Transverse colon (tissue), 4 donors: ENCODE results near the gene ZNF485. TPM values are rescaled to one million over a fixed set of nuclear protein-coding genes. Genes with fewer than 3 reads are reported as not detected.
A peak's percentile ranks its signal among the peaks of the same experiment; 100 is the strongest.

Experiments
- DNase-seq: peaks from one replicate; pipeline ENCODE4 v3.0.0-alpha.2; 2019
- H3K27ac ChIP-seq, 4 donors: fragments of 200-600 bp; sonication (generic); 2 replicates each; pipeline ENCODE4 v1.5.1; 2016 to 2018; ENCODE audit warnings: inconsistent platforms in 4 of 4
- H3K27me3 ChIP-seq: fragments of 200-600 bp; sonication (generic); 2 replicates; pipeline ENCODE4 v1.5.1; 2017; ENCODE audit warnings: inconsistent platforms
- H3K36me3 ChIP-seq, 4 donors: fragments of 200-600 bp; sonication (generic); 2 replicates each; pipeline ENCODE4 v1.5.1; 2017 to 2019; ENCODE audit warnings: inconsistent platforms in 4 of 4
- H3K4me1 ChIP-seq, 4 donors: fragments of 200-600 bp; sonication (generic); 2 replicates each; pipeline ENCODE4 v1.5.1; 2017 to 2020; ENCODE audit warnings: inconsistent platforms in 4 of 4
- H3K4me3 ChIP-seq, 4 donors: fragments of 200-600 bp; sonication (generic); 1 replicate in 1 of 4; 2 replicates in 3 of 4; pipeline versions ENCODE4 v1.5.1 to v1.6.1; 2017 to 2019; ENCODE audit warnings: inconsistent platforms in 4 of 4
- H3K9me3 ChIP-seq, 2 donors: fragments of 200-600 bp; sonication (generic); 2 replicates each; pipeline ENCODE4 v1.5.1; 2017 to 2019; ENCODE audit warnings: inconsistent platforms in 2 of 2
- EP300 ChIP-seq: sonication (generic); formaldehyde crosslinking; IDR thresholded peaks from one replicate; pipeline ENCODE4 v1.6.1; 2017; ENCODE audit warnings: antibody characterized with exemption, low read depth
- POLR2A ChIP-seq: fragments of 450-650 bp; IDR thresholded peaks from one replicate; pipeline ENCODE4 v1.6.1; 2016; ENCODE audit warnings: antibody characterized with exemption, mild to moderate bottlenecking, moderate library complexity
- POLR2AphosphoS5 ChIP-seq, 3 donors: sonication (generic); formaldehyde crosslinking; IDR thresholded peaks; one replicate each; pipeline ENCODE4 v1.6.1; 2016; ENCODE audit warnings: antibody characterized with exemption in 3 of 3
- WGBS, 2 donors: methylation state at CpG; one replicate each; pipeline ENCODE4 v1.1.5; 2018; ENCODE audit warnings: low coverage in 1 of 2; 5-methylcytosine and 5-hydroxymethylcytosine counted together
- in situ Hi-C, 4 donors: fragments of 200-750 bp; cut with MboI; loops; one replicate each; pipeline versions ENCODE4 v1.15.0 to v1.15.1; 2017; ENCODE audit warnings: low sequenced_read_pairs in 3 of 4, low pct_ligation_motif_present in 1 of 4, low pct_unique_long_range_greater_than_20kb in 1 of 4
- intact Hi-C: fragments of 100-400 bp; cut with DNase I; formaldehyde crosslinking; loops from one replicate; pipeline ENCODE4 v1.15.1; 2023; ENCODE audit warnings: low total_unique reads
- total RNA-seq, 4 donors: library from RNA; depleted of rRNA; stranded (reverse); fragments of >200 nt; gene quantifications; one replicate each; pipeline ENCODE4 v1.1.0, GENCODE V29; 2016
- TF ChIP-seq, protein P1 (sequence below), 5 experiments: fragments of 200-600 bp in 3 of 5; fragments of 450-650 bp in 2 of 5; sonication (generic) in 3 of 5; IDR thresholded peaks; 1 replicate in 2 of 5; 2 replicates in 3 of 5; pipeline ENCODE4 v1.5.1; 2016 to 2017; ENCODE audit warnings: antibody characterized with exemption in 5 of 5, inconsistent platforms in 3 of 5, mild to moderate bottlenecking in 2 of 5, moderate library complexity in 1 of 5

Gene ZNF485
- total RNA-seq, 4 donors from 2014 or later = 1.4 to 4.1 TPM; not detected in 2

DNA sequence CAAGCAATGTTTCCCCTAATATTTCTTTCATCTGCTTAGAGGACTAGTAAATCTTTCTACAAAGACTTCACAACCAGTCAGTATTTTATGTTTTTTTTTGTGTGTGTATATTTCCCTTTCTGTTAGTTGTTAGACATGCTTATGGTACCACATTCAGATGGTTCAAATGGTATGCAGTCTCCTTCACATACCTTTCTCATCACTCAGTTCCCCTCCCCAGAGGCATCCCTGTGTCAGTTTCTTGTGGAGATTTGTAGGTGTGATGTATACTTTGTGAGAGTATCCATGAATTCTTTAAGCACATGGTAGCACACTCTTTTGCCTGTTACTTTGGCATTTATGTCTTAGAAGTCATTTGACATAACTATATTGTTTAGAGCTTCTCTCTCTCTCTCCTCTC is 4.4 kb downstream of the ZNF485 start:
- Histone ChIP-seq H3K36me3 (peaks cover 0 to 27% (median 12%) of the 10 kb centered on the region in 4 donors), H3K9me3 (peaks cover 9 to 15% of the 10 kb centered on the region in 2 donors), H3K27me3 (no peaks in the 10 kb centered on the region), H3K27ac (no peak overlapping the region), H3K4me3 (no peak overlapping the region), H3K4me1 (peaks cover 0 to 10% (median 3%) of the 10 kb centered on the region in 4 donors)
- intact Hi-C loops = no loop called here
- in situ Hi-C loops = no loop called here
- no peak for DNase-seq
- TF ChIP-seq, protein P1, sequence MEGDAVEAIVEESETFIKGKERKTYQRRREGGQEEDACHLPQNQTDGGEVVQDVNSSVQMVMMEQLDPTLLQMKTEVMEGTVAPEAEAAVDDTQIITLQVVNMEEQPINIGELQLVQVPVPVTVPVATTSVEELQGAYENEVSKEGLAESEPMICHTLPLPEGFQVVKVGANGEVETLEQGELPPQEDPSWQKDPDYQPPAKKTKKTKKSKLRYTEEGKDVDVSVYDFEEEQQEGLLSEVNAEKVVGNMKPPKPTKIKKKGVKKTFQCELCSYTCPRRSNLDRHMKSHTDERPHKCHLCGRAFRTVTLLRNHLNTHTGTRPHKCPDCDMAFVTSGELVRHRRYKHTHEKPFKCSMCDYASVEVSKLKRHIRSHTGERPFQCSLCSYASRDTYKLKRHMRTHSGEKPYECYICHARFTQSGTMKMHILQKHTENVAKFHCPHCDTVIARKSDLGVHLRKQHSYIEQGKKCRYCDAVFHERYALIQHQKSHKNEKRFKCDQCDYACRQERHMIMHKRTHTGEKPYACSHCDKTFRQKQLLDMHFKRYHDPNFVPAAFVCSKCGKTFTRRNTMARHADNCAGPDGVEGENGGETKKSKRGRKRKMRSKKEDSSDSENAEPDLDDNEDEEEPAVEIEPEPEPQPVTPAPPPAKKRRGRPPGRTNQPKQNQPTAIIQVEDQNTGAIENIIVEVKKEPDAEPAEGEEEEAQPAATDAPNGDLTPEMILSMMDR (IDR thresholded peaks at IDR 0.05) = no peak
- TF ChIP-seq EP300 (no peak), POLR2A (no peak), POLR2AphosphoS5 (IDR thresholded peaks at IDR 0.05) (no peak)

DNA sequence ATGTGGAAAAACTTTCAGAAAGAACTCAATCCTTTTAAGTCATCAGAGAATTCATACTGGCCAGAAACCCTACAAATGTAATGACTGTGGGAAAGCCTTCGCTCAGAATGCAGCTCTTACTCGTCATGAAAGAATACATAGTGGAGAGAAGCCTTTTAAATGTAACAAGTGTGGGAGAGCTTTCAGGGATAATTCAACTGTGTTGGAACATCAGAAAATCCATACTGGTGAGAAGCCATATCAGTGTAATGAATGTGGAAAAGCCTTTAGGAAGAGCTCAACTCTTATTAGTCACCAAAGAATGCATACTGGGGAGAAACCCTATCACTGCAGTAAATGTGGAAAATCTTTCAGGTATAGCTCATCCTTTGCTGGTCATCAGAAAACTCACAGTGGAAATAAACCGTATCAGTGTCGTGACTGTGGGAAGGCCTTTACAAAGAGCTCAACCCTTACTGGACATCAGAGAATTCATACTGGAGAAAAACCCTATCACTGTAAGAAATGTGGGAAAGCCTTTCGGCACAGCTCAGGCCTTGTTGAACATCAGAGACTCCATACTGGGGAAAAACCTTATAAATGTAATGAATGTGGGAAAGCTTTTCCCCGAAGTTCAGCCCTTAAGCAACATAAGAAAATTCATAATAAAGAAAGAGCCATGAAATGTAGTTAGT is 10.6 kb downstream of the ZNF485 start:
- no peak for DNase-seq
- Histone ChIP-seq H3K4me1 (peaks cover 0 to 1% (median 0%) of the 10 kb centered on the region in 4 donors), H3K27ac (no peak overlapping the region), H3K4me3 (no peak overlapping the region), H3K9me3 (peaks cover 31 to 40% of the 10 kb centered on the region in 2 donors), H3K27me3 (no peaks in the 10 kb centered on the region), H3K36me3 (peaks cover 0 to 38% (median 17%) of the 10 kb centered on the region in 4 donors)
- TF ChIP-seq EP300 (no peak), POLR2A (no peak), POLR2AphosphoS5 (IDR thresholded peaks at IDR 0.05) (no peak)
- TF ChIP-seq, protein P1 (IDR thresholded peaks at IDR 0.05) = no peak
- 88 to 97% methylated on average over 4 to 6 of the region's 6 CpGs for WGBS, 2 donors
- intact Hi-C loops = no loop called here
- in situ Hi-C loops = no loop called here

DNA sequence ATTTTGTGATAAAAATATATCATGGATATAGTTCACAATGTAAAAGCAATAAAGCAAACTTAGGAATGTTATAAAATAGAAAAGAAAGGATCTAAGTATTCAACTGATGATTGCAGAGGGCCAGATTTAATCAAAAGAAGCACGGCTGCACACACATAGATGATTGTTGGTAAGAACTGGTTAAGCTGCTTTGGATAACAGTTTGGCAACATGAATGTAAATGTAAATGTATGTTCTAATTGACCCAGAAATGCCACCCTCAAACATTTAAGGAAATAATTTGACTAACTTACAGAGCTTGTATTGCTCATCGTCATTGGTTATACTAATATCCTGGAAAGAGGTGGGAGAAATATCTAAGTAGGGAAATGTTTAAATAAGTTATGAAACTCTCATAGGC is 13.1 kb downstream of the ZNF485 start:
- H3K9me3 ChIP-seq = peaks cover 29 to 31% of the 10 kb centered on the region in 2 donors
- intact Hi-C loops = no loop called here
- no peak overlapping the region for H3K4me3 ChIP-seq
- peaks cover 0 to 7% (median 0%) of the 10 kb centered on the region in 4 donors for H3K4me1 ChIP-seq
- DNase-seq = no peak
- in situ Hi-C loops = no loop called here
- no peak for TF ChIP-seq POLR2A
- TF ChIP-seq EP300 = no peak
- TF ChIP-seq, protein P1 (IDR thresholded peaks at IDR 0.05) = no peak
- TF ChIP-seq POLR2AphosphoS5 (IDR thresholded peaks at IDR 0.05) = no peak
- 67 to 96% methylated on average over 1 to 2 of the region's 2 CpGs for WGBS, 2 donors
- H3K27ac ChIP-seq = no peak overlapping the region
- peaks cover 0 to 22% (median 10%) of the 10 kb centered on the region in 4 donors for H3K36me3 ChIP-seq
- no peaks in the 10 kb centered on the region for H3K27me3 ChIP-seq

DNA sequence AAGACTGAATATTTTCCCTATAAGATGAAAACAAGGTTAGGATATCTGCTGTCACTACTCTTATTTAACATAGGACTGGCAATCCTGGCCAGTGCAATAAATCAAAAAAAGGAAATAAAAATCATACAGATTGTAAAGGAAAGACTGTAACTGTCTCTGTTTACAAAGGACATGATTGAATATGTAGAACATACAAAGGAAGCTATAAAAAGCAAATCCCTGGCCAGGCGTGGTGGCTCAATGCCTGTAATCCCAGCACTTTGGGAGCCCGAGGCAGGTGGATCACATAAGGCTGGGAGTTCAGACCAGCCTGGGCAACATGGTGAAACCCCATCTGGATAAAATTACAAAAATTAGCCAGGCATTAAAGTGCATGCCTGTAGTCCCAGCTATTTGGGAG is 15.8 kb downstream of the ZNF485 start:
- H3K36me3 ChIP-seq = peaks cover 0 to 2% (median under 1%) of the 10 kb centered on the region in 4 donors
- H3K27ac ChIP-seq = no peak overlapping the region
- intact Hi-C loops (no loop called here), in situ Hi-C loops (no loop called here)
- H3K27me3 ChIP-seq = no peaks in the 10 kb centered on the region
- TF ChIP-seq POLR2A = no peak
- TF ChIP-seq POLR2AphosphoS5 (IDR thresholded peaks at IDR 0.05) = no peak
- TF ChIP-seq EP300 = no peak
- TF ChIP-seq, protein P1 (IDR thresholded peaks at IDR 0.05) = no peak
- WGBS, 2 donors = 17 to 23% methylated on average over 2 of the region's 2 CpGs
- H3K4me3 ChIP-seq = no peak overlapping the region
- peaks cover 10 to 11% of the 10 kb centered on the region in 2 donors for H3K9me3 ChIP-seq
- peak; percentile 18 for DNase-seq
- peaks cover 0 to 7% (median 0%) of the 10 kb centered on the region in 4 donors for H3K4me1 ChIP-seq
